PC-3 (cell line): ENCODE results near the gene PLCL2.

Source experiments
- CTCF ChIP-seq: fragments of 300-600 bp; sonication (generic); conservative IDR thresholded peaks from 2 replicates; pipeline ENCODE4 v1.5.1; 2017; ENCODE audit warnings: antibody characterized with exemption, low read depth, mild to moderate bottlenecking, low read length
- EZH2 ChIP-seq: fragments of 300-600 bp; sonication (generic); IDR thresholded peaks from one replicate; pipeline ENCODE4 v1.6.1; 2017; ENCODE audit warnings: antibody characterized with exemption, mild to moderate bottlenecking, low read length; ENCODE audit not compliant: unreplicated experiment
- EZH2phosphoT487 ChIP-seq: fragments of 300-600 bp; sonication (generic); IDR thresholded peaks from 2 replicates; pipeline ENCODE4 v1.6.1; 2018; ENCODE audit warnings: mild to moderate bottlenecking, antibody characterized with exemption, low read length, borderline replicate concordance

DNA sequence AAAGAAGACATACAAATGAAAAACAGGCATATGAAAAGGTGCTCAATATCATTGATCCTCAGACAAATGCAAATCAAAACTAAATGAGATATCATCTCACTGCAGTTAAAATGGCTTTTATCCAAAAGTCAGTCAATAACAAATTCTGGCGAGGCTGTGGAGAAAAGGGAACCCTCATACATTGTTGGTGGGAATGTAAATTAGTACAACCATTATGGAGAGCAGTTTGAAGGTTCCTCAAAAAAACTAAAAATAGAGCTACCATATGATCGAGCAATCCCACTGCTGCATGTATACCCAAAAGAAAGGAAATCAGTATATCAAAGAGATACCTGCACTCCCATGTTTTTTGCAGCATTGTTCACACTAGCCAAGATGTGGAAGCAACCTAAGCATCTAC lies 165.8 kb downstream of the PLCL2 start:
- no peak for TF ChIP-seq EZH2
- TF ChIP-seq CTCF: no peak
- no peak for TF ChIP-seq EZH2phosphoT487
